ENCODE data around the gene WDR37.

The WDR37 gene

DNA sequence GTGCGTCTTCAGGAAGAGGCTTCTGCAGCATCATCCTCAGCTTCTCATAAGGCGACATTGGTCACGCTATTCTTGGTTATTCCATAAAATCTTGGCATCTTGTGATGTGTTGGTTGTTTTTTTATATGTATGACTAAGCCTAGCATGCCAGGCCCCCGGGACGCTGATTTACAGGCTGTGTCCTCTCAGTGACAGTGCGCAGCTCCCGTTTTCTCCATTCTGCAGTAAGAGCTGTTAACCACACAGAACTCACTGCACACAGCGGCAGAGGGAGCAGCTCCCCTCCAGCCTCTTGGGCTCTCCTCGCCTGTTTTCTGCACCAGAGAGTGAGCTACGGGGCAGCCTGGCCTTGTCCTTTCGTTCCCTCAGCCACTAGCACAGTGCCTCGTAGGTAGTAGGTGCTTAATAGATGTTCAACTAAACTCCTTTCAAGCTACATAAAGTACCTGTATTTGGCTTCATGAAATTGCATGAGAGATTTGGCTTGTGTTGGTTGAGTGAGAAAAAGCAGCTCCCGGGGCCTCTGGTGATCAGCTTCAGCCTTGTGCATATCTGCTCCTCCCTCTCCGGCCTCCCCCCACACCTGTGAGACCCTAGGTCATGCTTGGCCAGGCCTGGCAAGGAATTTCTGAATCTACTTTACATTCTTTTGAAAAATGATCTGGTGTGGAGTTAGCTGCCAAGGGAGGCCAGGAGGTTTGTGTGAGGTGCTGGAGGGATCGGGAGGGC lies 116.2 kb downstream of the WDR37 start:
- DNase-seq = no peak

DNA sequence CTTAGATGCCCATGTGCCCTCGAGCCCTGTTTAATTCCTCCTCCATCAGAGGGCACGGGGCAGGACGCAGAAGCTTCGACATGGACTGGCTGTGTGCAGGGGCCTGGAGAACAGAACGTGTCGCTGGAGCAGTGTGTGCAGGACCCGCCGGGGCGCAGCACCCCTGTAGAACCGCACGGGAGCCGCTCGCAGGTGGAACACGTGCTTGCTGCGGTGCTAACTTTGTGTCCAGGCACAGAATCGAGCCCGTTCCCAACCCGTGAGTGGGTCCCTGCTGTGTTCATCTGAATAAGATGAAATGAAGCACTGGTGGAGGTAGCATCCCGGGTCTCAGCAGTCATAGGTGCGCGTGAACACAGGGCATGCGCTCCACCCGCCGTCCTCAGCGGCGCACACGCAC lies 116.9 kb downstream of the WDR37 start:
- DNase-seq = no peak

DNA sequence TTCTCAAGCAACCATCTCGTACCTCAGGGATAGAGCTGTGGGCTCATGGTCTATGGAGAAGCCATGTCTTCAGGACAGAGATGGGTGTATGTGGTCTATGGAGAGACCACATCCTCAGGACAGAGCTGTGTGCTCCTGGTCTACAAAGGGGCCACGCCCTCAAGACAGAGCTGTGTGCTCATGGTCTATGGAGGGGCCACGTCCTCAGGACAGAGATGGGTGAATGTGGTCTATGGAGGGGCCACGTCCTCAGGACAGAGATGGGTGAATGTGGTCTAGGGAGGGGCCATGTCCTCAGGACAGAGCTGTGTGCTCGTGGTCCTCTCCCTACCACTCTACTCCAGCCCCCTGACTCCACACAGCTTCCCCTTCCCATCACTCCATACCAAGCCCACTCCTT lies 117.8 kb downstream of the WDR37 start:
- no peak for DNase-seq

DNA sequence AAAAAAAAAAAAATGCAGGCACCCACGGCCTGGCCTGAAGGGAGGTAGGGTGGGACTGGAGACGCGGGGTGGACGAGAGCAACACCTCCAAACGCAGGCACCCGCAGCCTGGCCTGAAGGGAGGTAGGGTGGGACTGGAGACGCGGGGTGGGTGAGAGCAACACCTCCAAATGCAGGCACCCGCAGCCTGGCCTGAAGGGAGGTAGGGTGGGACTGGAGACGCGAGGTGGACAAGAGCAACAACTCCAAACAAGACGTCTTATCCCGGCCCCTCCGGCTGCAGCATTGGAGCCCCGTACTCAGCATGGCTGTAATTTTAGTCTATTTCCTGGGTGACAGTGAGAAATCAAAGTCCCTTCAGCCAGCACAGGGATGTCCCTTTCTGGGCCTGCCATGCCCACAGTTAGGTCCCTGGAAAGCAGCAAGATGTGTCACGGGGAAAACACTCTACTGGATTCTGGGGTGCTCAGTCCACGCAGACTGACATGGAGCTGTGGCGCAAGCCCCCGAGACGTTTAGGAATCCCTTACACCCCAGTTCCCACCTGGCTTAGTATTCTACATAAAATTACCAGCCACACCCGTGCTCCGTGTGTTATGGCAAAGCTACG lies 119.9 kb downstream of the WDR37 start:
- no peak for DNase-seq

DNA sequence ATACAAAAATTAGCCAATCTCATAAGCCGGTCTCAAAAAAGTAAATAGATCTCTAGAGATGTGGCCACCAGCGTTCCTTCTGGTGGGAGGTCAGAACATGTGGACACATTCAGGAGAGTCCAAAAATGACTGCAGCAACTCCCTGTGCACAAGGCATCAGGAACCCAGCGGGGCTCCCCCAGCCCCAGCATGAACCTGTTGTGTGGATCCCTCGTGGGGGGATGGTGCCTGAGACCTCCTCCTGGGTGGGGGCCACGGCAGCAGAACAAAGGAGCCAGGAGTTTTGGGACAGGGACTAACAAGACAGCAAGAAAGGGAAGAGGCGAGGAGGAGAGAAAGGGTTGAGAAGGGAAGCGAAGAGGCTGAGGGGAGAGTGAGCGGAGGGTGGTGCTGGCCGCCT lies 121.8 kb downstream of the WDR37 start:
- DNase-seq = no peak

DNA sequence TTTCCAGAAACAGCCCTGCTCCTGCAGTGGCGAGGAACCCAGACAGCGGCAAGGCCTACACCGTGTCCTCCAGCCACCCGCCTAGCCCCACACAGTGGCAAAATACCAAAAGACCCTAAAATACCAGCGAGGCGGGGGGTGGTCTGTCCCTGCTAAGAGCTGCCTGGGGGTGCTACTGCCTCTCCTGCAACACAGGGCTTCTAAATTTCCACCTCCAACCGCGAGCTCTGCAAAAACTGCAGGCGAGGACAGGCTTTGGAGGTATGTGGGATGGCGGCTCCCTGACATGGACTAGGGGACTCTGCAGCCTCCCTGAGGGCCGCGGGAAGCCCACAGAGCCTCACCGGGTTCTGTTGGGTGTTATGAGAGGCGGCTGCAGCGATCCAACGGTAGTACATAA lies 122.3 kb downstream of the WDR37 start:
- DNase-seq = no peak

DNA sequence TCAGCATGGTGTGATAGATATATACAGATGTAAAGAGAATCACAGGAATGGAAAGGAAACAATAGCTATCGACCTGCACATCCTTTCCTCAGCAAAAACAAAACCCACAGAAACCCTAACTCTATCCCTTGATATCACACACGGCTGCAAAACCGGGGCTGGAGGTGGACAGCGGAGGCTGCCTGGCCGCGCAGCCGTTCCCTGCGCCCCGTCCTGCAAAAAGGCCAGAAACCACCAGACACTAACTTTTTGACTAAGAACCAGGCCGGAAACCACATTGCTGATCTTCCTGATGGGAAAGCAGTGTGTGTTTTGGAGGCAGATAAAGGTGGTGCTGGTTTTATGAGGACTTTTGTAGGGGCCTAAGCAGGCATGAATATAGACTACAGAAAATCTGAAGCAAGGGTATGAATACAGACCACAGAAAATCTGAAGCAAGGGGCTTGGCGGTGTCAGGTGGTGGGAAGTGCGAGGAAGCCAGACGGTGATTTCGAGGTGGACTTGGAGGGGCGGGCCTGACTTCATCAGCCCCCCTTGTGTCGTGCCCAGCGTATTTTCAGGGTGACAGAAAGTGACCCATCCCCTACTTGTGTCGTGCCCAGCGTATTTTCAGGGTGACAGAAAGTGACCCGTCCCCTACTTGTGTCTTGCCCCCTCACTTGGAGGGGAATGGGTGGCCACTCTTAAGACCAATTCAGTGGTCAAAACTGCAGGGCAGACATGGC lies 123.3 kb downstream of the WDR37 start:
- DNase-seq = no peak

DNA sequence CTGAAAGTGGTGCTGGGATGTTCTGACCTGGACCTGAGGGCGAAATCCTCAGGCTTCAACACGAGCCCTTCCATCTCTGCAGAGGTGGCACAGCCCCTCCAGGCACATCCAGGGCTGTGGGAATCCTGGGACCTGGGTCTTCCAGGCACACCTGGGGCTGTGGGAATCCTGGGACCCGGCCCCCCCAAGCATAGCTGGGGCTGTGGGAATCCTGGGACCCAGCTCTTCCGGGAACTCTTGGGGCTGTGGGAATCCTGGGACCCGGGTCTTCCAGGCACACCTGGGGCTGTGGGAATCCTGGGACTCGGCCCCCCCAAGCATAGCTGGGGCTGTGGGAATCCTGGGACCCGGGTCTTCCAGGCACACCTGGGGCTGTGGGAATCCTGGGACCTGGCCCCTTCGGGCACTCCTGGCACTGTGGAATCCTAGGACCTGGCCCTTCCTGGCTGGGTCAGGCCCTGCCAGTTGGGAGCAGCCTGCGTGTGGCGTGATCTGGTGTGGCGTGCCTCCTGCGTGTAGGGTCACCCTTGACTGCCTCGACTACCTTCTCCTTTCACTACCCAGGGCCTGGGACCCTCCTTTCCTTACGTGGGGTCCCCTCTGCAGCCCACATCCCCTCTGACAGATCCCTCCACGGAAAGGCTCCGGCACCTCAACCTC lies 124.0 kb downstream of the WDR37 start:
- DNase-seq = no peak

DNA sequence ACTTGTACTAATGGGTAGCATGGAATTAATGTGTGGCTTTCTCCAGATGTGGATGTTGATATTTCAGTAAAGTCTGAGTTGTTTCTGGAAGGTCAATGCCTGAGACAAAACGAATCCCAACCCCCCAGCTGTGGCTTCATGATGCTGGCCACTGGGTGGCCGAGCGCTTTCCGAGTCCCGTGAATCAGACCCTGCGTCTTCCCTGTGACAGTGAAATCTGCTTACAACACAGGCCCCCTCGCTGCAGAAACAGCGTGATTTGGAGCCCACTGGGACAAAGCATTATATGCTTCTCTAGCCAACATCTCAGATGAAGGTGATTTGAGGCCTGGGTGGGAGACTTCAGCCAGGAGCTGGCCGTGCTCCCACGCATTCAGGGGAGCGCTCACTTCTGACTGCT lies 124.7 kb downstream of the WDR37 start:
- DNase-seq = no peak

Data from activated CD4-positive, alpha-beta T cell treated with anti-CD3 and anti-CD28 coated beads, Interleukin-10, Interleukin-2, amounts not matched to agents 100 ng/mL and 50 ng/mL, durations not matched to agents 16 hours and 8 hours (primary cell).